Vagina (tissue), 2 donors: Measurements from ENCODE around the gene AKR1B1. TPM values are rescaled to one million over a fixed set of nuclear protein-coding genes. Genes with fewer than 3 reads are reported as not detected.

ENCODE experiments used
- DNase-seq, 2 donors: peaks; one replicate each; pipeline ENCODE4 v3.0.0-alpha.2; 2017; ENCODE audit errors: extremely low spot score in 2 of 2
- H3K27ac ChIP-seq: fragments of 200-600 bp; sonication (generic); one replicate; pipeline ENCODE4 v1.5.1; 2019
- H3K27me3 ChIP-seq: fragments of 200-600 bp; sonication (generic); one replicate; pipeline ENCODE4 v1.5.1; 2019
- H3K36me3 ChIP-seq, 2 donors: fragments of 200-600 bp; sonication (generic); one replicate each; pipeline ENCODE4 v1.5.1; 2017 to 2019
- H3K4me1 ChIP-seq: fragments of 200-600 bp; sonication (generic); one replicate; pipeline ENCODE4 v1.5.1; 2019
- H3K4me3 ChIP-seq, 2 donors: fragments of 200-600 bp; sonication (generic); 1 replicate in 1 of 2; 2 replicates in 1 of 2; pipeline ENCODE4 v1.5.1; 2016 to 2019
- H3K9me3 ChIP-seq: fragments of 200-600 bp; sonication (generic); one replicate; pipeline ENCODE4 v1.5.1; 2019
- CTCF ChIP-seq, 3 experiments: fragments of 450-650 bp in 2 of 3; fragments of 200-600 bp in 1 of 3; sonication (generic) in 1 of 3; IDR thresholded peaks; one replicate each; pipeline ENCODE4 v1.5.1; 2017 to 2019; ENCODE audit warnings: antibody characterized with exemption in 3 of 3, mild to moderate bottlenecking in 2 of 3, moderate library complexity in 2 of 3
- POLR2A ChIP-seq, 2 donors: fragments of 450-650 bp; IDR thresholded peaks; one replicate each; pipeline ENCODE4 v1.6.1; 2017; ENCODE audit warnings: antibody characterized with exemption in 2 of 2, mild to moderate bottlenecking in 2 of 2, moderate library complexity in 2 of 2
- POLR2AphosphoS5 ChIP-seq, 2 donors: sonication (generic); formaldehyde crosslinking; IDR thresholded peaks; one replicate each; pipeline ENCODE4 v1.9.0; 2017; ENCODE audit warnings: antibody characterized with exemption in 2 of 2, mild to moderate bottlenecking in 2 of 2, low read depth in 1 of 2; ENCODE audit not compliant: insufficient read depth in 1 of 2
- intact Hi-C: fragments of 100-400 bp; cut with DNase I; formaldehyde crosslinking; loops from one replicate; pipeline ENCODE4 v1.15.1; 2023
- total RNA-seq: library from RNA; depleted of rRNA; stranded (reverse); fragments of >200 nt; gene quantifications from one replicate; pipeline ENCODE4 v1.2.3, GENCODE V29; 2016

AKR1B1 gene
- total RNA-seq, 1 donor from 2014 or later: 79.1 TPM

- peaks cover 0 to 41% of the 10 kb centered on the region in 2 donors for H3K36me3 ChIP-seq
- TF ChIP-seq CTCF (IDR thresholded peaks at IDR 0.05): no peak
- H3K9me3 ChIP-seq: no peaks in the 10 kb centered on the region
- peak in 1 of 2 donors; percentile 84 for DNase-seq
- H3K4me1 ChIP-seq: peaks cover 14% of the 10 kb centered on the region
- no peaks in the 10 kb centered on the region for H3K27me3 ChIP-seq
- no peak overlapping the region for H3K4me3 ChIP-seq
- H3K27ac ChIP-seq: no peak overlapping the region
- intact Hi-C loops: no loop called here
Observed at GRCh38 chr7:134451656-134452055, 7.2 kb downstream of the AKR1B1 start.

- peak in 1 of 2 donors; percentile 55 for DNase-seq
- Histone ChIP-seq H3K27me3 (no peaks in the 10 kb centered on the region), H3K4me1 (peaks cover 14% of the 10 kb centered on the region), H3K27ac (no peak overlapping the region), H3K4me3 (no peak overlapping the region), H3K9me3 (no peaks in the 10 kb centered on the region), H3K36me3 (peaks cover 0 to 52% of the 10 kb centered on the region in 2 donors)
- intact Hi-C loops: no loop called here
- TF ChIP-seq POLR2A (IDR thresholded peaks at IDR 0.05) (no peak), POLR2AphosphoS5 (IDR thresholded peaks at IDR 0.05; ENCODE audit: insufficient read depth in 1 of 2, low read depth in 1 of 2) (no peak), CTCF (IDR thresholded peaks at IDR 0.05) (no peak)
Observed at GRCh38 chr7:134450294-134451000, 8.5 kb downstream of the AKR1B1 start.

GRCh38 chr7:134449680-134450079 lies 9.2 kb downstream of the AKR1B1 start:
- H3K4me1 ChIP-seq: peaks cover 14% of the 10 kb centered on the region
- H3K36me3 ChIP-seq: peaks cover 0 to 56% of the 10 kb centered on the region in 2 donors
- no peak overlapping the region for H3K27ac ChIP-seq
- H3K9me3 ChIP-seq: no peaks in the 10 kb centered on the region
- no peaks in the 10 kb centered on the region for H3K27me3 ChIP-seq
- intact Hi-C loops: no loop called here
- H3K4me3 ChIP-seq: no peak overlapping the region
- TF ChIP-seq POLR2AphosphoS5 (IDR thresholded peaks at IDR 0.05; ENCODE audit: insufficient read depth in 1 of 2, low read depth in 1 of 2) (no peak), POLR2A (IDR thresholded peaks at IDR 0.05) (no peak), CTCF (IDR thresholded peaks at IDR 0.05) (no peak)
- DNase-seq: peak in 1 of 2 donors; percentile 55

GRCh38 chr7:134448356-134449229 lies 10.3 kb downstream of the AKR1B1 start:
- Histone ChIP-seq H3K4me1 (peaks cover 14% of the 10 kb centered on the region), H3K27ac (no peak overlapping the region), H3K9me3 (no peaks in the 10 kb centered on the region), H3K27me3 (no peaks in the 10 kb centered on the region), H3K36me3 (peaks cover 0 to 67% of the 10 kb centered on the region in 2 donors), H3K4me3 (no peak overlapping the region)
- DNase-seq: no peak
- intact Hi-C loops: no loop called here
- TF ChIP-seq POLR2A (IDR thresholded peaks at IDR 0.05): no peak
- TF ChIP-seq POLR2AphosphoS5 (IDR thresholded peaks at IDR 0.05; ENCODE audit: insufficient read depth in 1 of 2, low read depth in 1 of 2): no peak
- no peak for TF ChIP-seq CTCF (IDR thresholded peaks at IDR 0.05)
